A549 (cell line): Measurements from ENCODE around the gene ZRANB3.

ENCODE experiments used
- CEBPB ChIP-seq, 2 experiments: fragments of >200 bp in 1 of 2; sonication (Bioruptor Twin) in 1 of 2; formaldehyde crosslinking in 1 of 2; IDR thresholded peaks; 2 replicates each; pipeline ENCODE4 v1.6.1; 2012 to 2016
- CHD4 ChIP-seq: fragments of 200-600 bp; sonication (generic); IDR thresholded peaks from 2 replicates; pipeline ENCODE4 v1.6.1; 2016; ENCODE audit warnings: antibody characterized with exemption, mild to moderate bottlenecking, borderline replicate concordance
- CTCF ChIP-seq: fragments of >200 bp; sonication (Bioruptor Twin); formaldehyde crosslinking; IDR thresholded peaks from 3 replicates; pipeline ENCODE4 v1.5.1; 2016
- PBX3 ChIP-seq: IDR thresholded peaks from 2 replicates; pipeline ENCODE4 v1.6.1; 2012
- POLR2A ChIP-seq: IDR thresholded peaks from 2 replicates; pipeline ENCODE4 v1.6.1; 2012; ENCODE audit warnings: mild to moderate bottlenecking, low read length
- RCOR1 ChIP-seq: fragments of 150-350 bp; IDR thresholded peaks from 2 replicates; pipeline ENCODE4 v1.6.1; 2014; ENCODE audit warnings: antibody characterized with exemption, low read length, low read depth
- SMC3 ChIP-seq: fragments of >200 bp; sonication (Bioruptor Twin); formaldehyde crosslinking; IDR thresholded peaks from 3 replicates; pipeline ENCODE4 v1.6.1; 2018; ENCODE audit warnings: inconsistent platforms

- TF ChIP-seq SMC3 (no peak), CEBPB (IDR thresholded peaks at IDR 0.05) (no peak), CHD4 (no peak), POLR2A (no peak), PBX3 (no peak), RCOR1 (no peak), CTCF (no peak)
These were observed 356.3 kb downstream of the ZRANB3 start for GRCh38 chr2:135174810-135175093.
